IgD-negative memory B cell (primary cell): Measurements from ENCODE around the gene CCDC91. TPM values are rescaled to one million over a fixed set of nuclear protein-coding genes. Genes with fewer than 3 reads are reported as not detected.
"Not testable (repeated sequence)": the region's sequence is repeated elsewhere in the genome, so short reads cannot be mapped to it uniquely, and the experiment has no call there.

ENCODE experiments used
- H3K27ac Mint-ChIP-seq, 3 donors: one replicate each; pipeline ENCODE4 v1.8.0; 2020 to 2022; ENCODE audit warnings: mild to moderate bottlenecking in 3 of 3, mixed read lengths in 3 of 3, moderate library complexity in 1 of 3
- H3K27me3 Mint-ChIP-seq: one replicate; pipeline ENCODE4 v1.8.0; 2021; ENCODE audit warnings: mixed read lengths
- H3K36me3 Mint-ChIP-seq: one replicate; pipeline ENCODE4 v1.8.0; 2020; ENCODE audit warnings: mild to moderate bottlenecking, mixed read lengths
- H3K4me1 Mint-ChIP-seq, 3 donors: one replicate each; pipeline ENCODE4 v1.8.0; 2020 to 2022; ENCODE audit warnings: mixed read lengths in 3 of 3, mild to moderate bottlenecking in 1 of 3
- H3K4me3 Mint-ChIP-seq, 4 donors: one replicate each; pipeline ENCODE4 v1.8.0; 2020 to 2022; ENCODE audit warnings: mild to moderate bottlenecking in 4 of 4, mixed read lengths in 4 of 4, moderate library complexity in 3 of 4
- H3K9me3 Mint-ChIP-seq, 3 donors: one replicate each; pipeline ENCODE4 v1.8.0; 2020 to 2021; ENCODE audit warnings: mixed read lengths in 3 of 3, mild to moderate bottlenecking in 1 of 3
- polyA plus RNA-seq: library from polyadenylated mRNA; unstranded; fragments of 300-500 nt; fragmentation: Illumina TruSeq; gene quantifications from one replicate; pipeline ENCODE4 v1.2.3, GENCODE V29; 2021

Gene CCDC91
- polyA plus RNA-seq, 1 donor from 2014 or later = 67.5 TPM

DNA sequence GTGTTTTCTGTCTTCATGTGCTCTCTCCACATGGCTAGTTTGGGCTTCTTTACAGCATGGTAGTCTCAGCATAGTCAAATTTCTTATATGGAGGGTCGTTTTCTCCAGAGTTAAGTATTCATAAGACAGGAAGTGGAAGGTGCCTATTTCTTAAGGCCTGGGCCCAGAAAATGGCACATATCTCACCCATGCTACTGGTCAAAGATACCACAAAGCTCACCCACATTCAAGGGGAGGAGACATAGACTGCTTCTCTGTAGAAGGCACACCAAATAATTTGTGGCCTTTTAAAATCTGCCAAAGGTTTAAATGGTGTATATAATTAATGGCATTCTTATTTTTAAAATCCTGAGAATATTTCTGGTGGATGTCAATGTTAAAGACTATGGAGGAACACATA, 44.8 kb downstream of the CCDC91 start:
- H3K36me3 Mint-ChIP-seq = peaks cover 9% of the 10 kb centered on the region
- no peaks in the 10 kb centered on the region for H3K9me3 Mint-ChIP-seq
- peaks cover 3 to 14% (median 8%) of the 10 kb centered on the region in 3 donors for H3K4me1 Mint-ChIP-seq
- H3K27me3 Mint-ChIP-seq = no peaks in the 10 kb centered on the region
- no peak overlapping the region for H3K27ac Mint-ChIP-seq
- H3K4me3 Mint-ChIP-seq = no peak overlapping the region

DNA sequence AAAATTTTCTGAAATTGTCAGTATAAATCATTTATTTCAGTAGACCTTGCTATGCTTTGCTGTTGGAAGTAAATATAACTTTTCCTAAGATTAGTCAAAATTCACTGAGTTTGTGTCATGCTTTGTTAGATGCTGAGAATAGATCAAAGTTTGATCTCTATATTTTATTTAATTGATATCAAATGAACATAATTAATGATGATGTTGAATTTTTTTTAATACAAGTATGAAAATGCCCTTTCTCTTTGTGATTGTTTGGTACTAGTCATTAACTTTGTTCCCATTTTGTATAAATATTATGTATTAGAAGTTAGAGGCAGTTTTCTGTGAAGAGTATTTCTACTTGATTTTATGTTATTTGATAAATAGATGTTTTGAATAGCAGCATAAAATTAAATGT, 45.7 kb downstream of the CCDC91 start:
- Mint-ChIP-seq H3K4me1 (peaks cover 0 to 12% (median 6%) of the 10 kb centered on the region in 3 donors), H3K27me3 (no peaks in the 10 kb centered on the region), H3K4me3 (no peak overlapping the region), H3K27ac (no peak overlapping the region), H3K9me3 (no peaks in the 10 kb centered on the region), H3K36me3 (peaks cover 5% of the 10 kb centered on the region)

DNA sequence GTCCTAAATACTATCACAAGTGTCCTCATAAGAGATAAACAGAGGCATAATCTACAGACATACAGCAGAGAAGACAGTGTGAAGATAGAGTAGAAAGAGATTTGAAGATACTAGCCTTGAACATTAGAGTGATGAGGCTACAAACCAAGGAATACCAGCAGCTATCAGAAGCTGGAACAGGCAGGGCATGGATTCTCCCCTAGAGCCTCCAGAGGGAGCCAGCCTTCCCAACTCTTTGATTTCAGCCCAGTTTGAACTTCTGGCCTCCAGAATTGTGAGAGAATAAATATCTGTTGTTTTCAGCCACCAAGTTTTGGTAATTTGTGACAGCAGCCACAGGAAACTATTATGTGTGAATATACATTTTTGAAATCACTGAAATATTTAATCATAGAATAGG, 47.2 kb downstream of the CCDC91 start:
- Mint-ChIP-seq H3K27me3 (no peaks in the 10 kb centered on the region), H3K4me3 (peak overlapping the region in 1 of 4 donors; percentile 38), H3K27ac (no peak overlapping the region), H3K36me3 (peaks cover 7% of the 10 kb centered on the region), H3K9me3 (no peaks in the 10 kb centered on the region), H3K4me1 (peaks cover 0 to 9% (median 6%) of the 10 kb centered on the region in 3 donors)

DNA sequence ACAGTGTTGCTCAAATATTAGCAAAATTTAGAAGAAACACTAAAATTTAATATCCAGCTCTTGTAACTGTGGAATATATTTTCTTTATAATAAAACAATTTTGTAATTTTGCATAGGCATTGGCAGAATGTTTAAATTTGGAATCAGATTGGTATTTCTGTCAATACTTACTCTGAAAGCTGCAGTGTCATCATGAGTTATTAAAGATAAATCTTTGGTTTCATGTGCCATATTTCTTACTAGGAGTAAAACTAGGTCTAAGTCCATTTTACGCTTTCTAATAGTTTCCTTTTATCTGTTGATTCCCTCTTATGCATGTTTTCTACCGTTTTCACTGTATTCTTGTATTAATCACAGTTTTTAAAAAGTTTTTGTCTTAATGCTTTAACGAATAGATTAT, 49.7 kb downstream of the CCDC91 start:
- peaks cover 6% of the 10 kb centered on the region for H3K36me3 Mint-ChIP-seq
- no peak overlapping the region for H3K4me3 Mint-ChIP-seq
- H3K9me3 Mint-ChIP-seq = no peaks in the 10 kb centered on the region

DNA sequence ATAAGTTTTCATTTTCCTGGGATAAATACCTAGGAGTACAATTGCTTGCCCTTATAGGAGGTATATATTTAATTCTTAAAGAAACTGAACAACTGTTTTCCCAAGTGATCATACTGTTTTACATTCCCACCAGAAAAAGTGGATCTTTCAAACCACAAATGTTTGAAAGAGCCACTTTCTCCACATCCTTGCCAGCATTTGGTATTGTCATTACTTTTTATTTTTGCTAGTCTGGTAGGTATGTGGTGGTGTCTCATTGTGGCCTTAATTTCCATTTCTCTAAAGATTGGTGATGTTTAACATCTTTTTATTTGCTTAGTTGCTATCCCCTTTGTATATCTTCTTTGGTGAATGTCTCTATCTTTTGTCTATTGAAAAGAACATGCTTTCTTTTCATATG, 50.6 kb downstream of the CCDC91 start:
- Mint-ChIP-seq H3K36me3 (peaks cover 6% of the 10 kb centered on the region), H3K9me3 (no peaks in the 10 kb centered on the region), H3K27me3 (no peaks in the 10 kb centered on the region), H3K4me1 (peaks cover 3 to 6% (median 5%) of the 10 kb centered on the region in 3 donors), H3K27ac (no peak overlapping the region), H3K4me3 (no peak overlapping the region)

More for the DNA sequence above, 49.7 kb downstream of the CCDC91 start:
- peaks cover 5 to 8% (median 7%) of the 10 kb centered on the region in 3 donors for H3K4me1 Mint-ChIP-seq
- no peaks in the 10 kb centered on the region for H3K27me3 Mint-ChIP-seq
- H3K27ac Mint-ChIP-seq = no peak overlapping the region

DNA sequence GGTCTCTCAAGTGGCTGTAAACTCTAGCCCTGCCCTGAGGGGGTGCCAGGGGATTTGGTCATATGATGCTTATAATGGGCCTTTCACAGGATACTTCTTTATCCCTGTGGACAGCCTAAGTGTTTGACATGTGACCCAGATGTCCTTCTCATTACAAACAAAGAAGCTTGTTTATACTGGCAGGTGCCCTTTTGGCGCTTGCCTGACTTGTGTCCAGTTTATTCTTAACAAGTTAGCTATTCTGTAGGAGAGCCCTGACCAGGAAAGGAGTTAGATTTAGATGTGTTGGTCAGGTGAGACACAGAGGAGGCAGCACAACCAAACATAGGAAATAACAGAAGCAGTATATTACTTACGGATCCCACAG, 51.9 kb downstream of the CCDC91 start:
- Mint-ChIP-seq H3K27ac (no peak overlapping the region), H3K4me3 (peak overlapping the region in 1 of 4 donors; percentile 58), H3K27me3 (no peaks in the 10 kb centered on the region), H3K4me1 (peaks cover 9 to 13% (median 13%) of the 10 kb centered on the region in 3 donors), H3K36me3 (peaks cover 7% of the 10 kb centered on the region), H3K9me3 (no peaks in the 10 kb centered on the region)

DNA sequence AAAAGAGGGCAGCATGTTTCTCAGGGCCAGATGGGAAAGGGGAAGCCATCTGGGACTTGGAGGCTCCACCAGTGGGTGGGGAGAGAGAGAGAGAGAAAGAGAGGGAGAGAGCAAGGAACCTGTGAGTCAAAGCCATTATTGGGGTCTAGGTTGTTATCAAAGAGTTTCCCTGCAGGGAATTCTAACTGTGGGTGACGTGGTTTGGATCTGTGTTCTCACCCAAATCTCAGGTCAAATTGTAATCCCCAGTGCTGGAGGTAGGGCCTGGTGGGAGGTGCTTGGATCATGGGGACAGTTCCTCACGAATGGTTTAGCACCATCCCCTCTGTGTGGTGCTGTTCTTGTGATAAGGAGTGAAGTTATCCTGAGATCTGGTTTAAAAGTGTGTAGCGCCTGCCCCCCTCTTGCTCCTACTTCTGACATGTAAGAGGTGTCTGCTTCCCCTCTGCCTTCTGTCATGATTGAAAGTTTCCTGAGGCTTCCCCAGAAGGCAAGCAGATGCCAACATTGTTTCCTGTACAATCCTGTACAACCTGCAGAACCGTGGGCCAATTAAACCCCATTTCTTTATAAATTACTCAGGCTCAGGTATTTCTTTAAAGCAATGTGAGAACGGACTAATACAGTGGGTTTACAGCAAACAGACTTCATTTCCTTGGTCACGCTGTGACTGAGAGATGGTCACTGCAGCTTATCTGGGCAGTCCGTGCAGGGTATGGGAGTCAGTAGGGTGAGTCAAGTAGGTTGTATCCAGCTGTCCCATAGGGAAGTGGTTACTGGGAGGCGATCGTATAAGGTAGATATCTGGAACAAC, 52.4 kb downstream of the CCDC91 start:
- H3K4me3 Mint-ChIP-seq = peak overlapping the region in 1 of 4 donors; percentile 58
- no peaks in the 10 kb centered on the region for H3K27me3 Mint-ChIP-seq
- no peak overlapping the region for H3K27ac Mint-ChIP-seq
- peaks cover 7% of the 10 kb centered on the region for H3K36me3 Mint-ChIP-seq
- H3K4me1 Mint-ChIP-seq = peaks cover 13 to 15% (median 15%) of the 10 kb centered on the region in 3 donors
- H3K9me3 Mint-ChIP-seq = no peaks in the 10 kb centered on the region

DNA sequence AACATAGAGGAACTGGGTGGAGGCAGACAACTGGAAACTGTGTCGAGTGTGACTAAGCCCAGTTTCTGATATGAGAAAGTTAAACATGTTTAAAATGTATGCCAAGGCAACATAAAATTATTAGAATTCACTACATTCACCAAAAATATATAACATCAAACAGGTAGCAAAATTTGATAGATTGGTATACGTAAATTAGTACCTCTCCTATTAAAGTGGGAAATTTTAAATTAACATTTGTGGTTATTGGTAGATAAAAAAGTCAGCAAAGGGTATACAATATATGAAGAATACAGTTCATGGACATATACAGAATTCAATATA, 53.0 kb downstream of the CCDC91 start:
- peaks cover 18 to 21% (median 19%) of the 10 kb centered on the region in 3 donors for H3K4me1 Mint-ChIP-seq
- peaks cover 7% of the 10 kb centered on the region for H3K36me3 Mint-ChIP-seq
- no peaks in the 10 kb centered on the region for H3K9me3 Mint-ChIP-seq
- H3K27me3 Mint-ChIP-seq = no peaks in the 10 kb centered on the region
- H3K27ac Mint-ChIP-seq = no peak overlapping the region
- H3K4me3 Mint-ChIP-seq = no peak overlapping the region

DNA sequence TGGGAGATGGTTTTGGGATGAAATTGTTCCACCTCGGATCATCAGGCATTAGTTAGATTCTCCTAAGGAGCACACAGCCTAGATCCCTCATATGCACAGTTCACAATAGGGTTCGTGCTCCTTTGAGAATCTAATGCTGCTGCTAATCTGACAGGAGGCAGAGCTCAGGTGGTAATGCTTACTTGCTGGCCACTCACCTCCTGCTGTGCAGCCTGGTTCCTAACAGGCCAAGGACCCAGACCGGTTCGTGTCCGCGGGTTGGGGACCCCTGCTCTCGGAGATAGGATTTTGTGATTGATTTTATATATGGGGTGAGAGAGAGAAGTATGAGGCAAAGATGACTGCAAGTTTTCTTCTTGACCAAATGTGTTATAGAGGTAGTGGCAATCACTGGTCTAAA, 57.5 kb downstream of the CCDC91 start:
- Mint-ChIP-seq H3K9me3 (no peaks in the 10 kb centered on the region), H3K4me1 (peaks cover 47 to 60% (median 53%) of the 10 kb centered on the region in 3 donors), H3K27me3 (no peaks in the 10 kb centered on the region), H3K4me3 (peak overlapping the region in 1 of 4 donors; percentile 21), H3K27ac (no peak overlapping the region), H3K36me3 (peaks cover 6% of the 10 kb centered on the region)

DNA sequence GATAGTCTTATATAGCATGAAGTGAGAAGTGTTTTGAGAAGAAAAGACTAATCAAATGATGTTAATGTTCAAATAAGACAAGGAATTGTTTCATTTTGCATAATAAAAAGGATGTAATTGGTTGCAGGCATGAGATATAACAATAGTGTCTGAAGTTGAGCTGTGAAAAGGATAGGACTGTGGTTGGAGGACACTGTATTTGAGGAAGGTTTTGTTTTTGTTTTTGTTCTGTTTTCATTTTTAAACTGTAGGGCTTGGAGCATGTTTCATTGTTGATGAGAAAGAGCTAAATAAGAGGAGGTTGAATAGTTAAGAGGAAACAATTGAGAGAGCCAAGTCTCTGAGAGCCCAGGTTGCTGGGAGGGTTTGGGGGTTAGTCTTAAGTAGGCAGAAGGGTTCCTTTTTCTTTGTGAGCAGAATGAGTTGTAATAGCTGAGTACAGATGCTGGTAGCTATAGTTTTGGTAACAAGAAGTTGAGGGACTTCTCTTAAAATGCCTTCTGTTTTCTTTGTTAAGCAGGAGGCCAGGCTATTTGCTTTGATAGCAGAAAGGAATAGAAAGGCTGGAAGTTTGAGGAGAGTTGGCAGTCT, 58.4 kb downstream of the CCDC91 start:
- Mint-ChIP-seq H3K9me3 (no peaks in the 10 kb centered on the region), H3K36me3 (peaks cover 6% of the 10 kb centered on the region), H3K4me1 (peaks cover 55 to 64% (median 60%) of the 10 kb centered on the region in 3 donors), H3K4me3 (peak overlapping the region in 1 of 4 donors; percentile 53), H3K27me3 (no peaks in the 10 kb centered on the region), H3K27ac (peak overlapping the region in 2 of 3 donors; percentile 19 to 38)

DNA sequence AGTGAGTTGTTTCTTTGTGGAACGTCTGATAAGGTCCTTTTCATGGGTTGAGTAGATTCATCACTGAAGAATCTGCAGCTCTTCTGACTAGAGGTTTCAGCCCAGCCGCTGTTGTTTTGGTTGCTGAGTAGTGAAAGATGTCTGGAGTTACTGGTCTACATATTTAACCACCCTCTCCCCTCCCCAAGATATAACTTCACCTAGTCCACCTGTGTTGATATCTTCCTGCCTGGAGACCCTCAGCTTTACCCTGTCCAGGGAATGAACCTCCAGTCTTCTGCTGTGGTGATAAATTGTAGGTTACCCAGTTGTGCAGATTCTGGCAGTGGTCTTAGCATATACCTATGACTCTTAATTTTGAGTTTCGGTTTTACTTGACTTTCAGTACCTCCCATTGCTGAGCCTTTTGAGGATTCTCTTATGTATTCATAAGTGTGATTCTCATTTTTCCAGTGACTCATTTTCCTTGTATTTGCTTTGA, 62.9 kb downstream of the CCDC91 start:
- peaks cover 3% of the 10 kb centered on the region for H3K36me3 Mint-ChIP-seq
- H3K4me3 Mint-ChIP-seq = peak overlapping the region in 2 of 4 donors; percentile 70 to 89
- H3K27me3 Mint-ChIP-seq = no peaks in the 10 kb centered on the region
- peaks cover 41 to 53% (median 50%) of the 10 kb centered on the region in 3 donors for H3K4me1 Mint-ChIP-seq
- H3K9me3 Mint-ChIP-seq = no peaks in the 10 kb centered on the region
- peak overlapping the region in 2 of 3 donors; percentile 29 to 43 for H3K27ac Mint-ChIP-seq

DNA sequence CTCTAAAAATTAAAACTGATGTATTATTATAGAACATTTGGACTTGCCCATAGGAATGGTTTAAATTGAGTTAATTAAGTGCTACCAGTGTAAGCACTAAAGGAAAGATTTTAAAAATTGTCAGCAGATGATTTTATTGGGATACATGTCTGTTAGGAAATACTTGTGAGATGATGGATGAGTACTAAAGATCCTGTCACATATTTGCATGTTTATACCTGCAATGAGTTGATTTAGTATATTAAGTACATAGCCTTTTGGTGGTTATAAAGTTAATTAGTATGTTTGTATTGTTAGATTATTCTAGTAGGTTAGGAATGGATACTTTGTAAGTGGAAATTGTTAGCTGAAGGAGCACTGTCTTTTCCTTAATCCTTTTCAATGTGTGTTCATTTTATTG, 67.2 kb downstream of the CCDC91 start:
- H3K4me1 Mint-ChIP-seq = peaks cover 15 to 19% (median 16%) of the 10 kb centered on the region in 3 donors
- H3K36me3 Mint-ChIP-seq = peaks cover 10% of the 10 kb centered on the region
- H3K4me3 Mint-ChIP-seq = no peak overlapping the region
- H3K9me3 Mint-ChIP-seq = peaks cover 0 to 2% (median 0%) of the 10 kb centered on the region in 3 donors
- no peaks in the 10 kb centered on the region for H3K27me3 Mint-ChIP-seq
- no peak overlapping the region for H3K27ac Mint-ChIP-seq

DNA sequence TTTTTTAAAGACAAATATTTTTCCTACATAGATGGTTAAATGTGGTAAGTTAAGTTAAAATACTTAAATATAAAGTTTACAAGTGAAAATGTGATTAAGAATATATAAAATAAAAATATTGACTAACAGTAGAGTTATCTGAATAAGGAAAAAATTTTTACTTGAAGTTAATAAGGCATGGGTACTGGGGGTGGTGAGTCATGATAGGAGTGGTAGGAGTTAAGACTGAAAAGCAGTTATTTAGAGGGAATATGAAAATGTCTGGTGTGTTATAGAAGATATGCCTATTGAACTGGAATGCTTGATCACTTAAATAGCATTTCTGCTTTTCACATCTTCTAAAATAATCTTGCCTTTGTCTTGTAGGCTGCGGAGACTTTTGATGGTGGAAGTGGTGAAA, 68.7 kb downstream of the CCDC91 start:
- peaks cover 0 to 4% (median under 1%) of the 10 kb centered on the region in 3 donors for H3K4me1 Mint-ChIP-seq
- H3K27me3 Mint-ChIP-seq = no peaks in the 10 kb centered on the region
- H3K9me3 Mint-ChIP-seq = peaks cover 0 to 2% (median 0%) of the 10 kb centered on the region in 3 donors
- H3K27ac Mint-ChIP-seq = no peak overlapping the region
- peaks cover 7% of the 10 kb centered on the region for H3K36me3 Mint-ChIP-seq
- H3K4me3 Mint-ChIP-seq = no peak overlapping the region

DNA sequence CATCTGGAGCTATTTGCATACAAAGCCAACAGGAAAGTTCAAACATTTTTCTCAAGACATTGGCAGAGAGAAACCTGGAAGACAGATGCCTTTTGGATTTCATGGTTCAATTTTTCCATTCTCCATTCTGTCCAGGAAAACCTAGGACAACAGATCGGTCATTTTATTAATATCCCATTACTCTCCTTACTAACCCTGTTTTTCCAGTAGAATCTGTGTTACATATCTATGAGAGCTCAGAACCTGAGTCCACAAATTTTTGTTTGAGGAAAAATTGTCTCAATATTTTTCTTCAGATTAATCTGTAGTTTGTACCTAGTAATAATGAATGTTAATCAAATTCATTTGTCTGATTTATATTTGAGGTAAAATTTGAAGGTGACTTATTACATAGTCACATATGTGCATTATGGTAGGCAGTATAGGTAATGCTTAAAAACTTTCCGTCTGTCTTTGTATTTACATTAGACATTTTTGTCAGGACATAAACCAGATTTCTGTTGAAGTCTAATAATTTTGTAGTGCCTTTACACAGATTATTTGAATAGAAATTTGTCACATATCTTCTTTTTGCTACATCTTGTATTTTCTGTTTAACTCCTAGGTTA, 75.3 kb downstream of the CCDC91 start:
- Mint-ChIP-seq H3K27me3 (no peaks in the 10 kb centered on the region), H3K9me3 (peaks cover 0 to 7% (median 6%) of the 10 kb centered on the region in 3 donors), H3K4me3 (no peak overlapping the region), H3K4me1 (peaks cover 0 to 1% (median 0%) of the 10 kb centered on the region in 3 donors), H3K36me3 (peaks cover 6% of the 10 kb centered on the region), H3K27ac (no peak overlapping the region)

DNA sequence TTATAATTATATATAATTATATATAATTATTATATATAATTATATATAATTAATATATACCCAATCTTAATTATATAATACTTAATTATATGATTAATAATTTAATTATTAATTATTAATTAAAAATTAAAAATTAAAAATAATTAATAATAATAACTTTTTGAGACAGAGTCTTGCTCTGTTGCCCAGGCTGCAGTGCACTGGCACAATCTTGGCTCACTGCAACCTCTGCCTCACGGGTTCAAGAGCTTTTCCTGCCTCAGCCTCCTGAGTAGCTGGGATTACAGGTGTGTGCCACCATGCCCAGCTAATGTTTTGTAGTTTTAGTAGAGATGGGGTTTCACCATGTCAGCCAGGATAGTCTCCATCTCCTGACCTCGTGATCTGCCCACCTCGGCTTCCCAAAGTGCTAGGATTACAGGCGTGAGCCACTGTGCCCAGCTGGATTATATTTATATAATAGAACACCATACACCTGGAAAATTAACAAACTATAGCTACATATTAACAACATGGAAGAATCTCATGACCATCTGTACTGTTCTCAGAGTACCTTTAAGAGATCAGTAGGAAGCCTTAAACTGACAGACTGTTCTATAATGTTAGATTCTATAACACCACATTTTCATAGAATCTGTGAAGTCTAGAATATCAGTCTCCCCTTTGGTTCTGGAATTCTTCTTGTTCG, 77.8 kb downstream of the CCDC91 start:
- Mint-ChIP-seq H3K36me3 (peaks cover 19% of the 10 kb centered on the region), H3K9me3 (peaks cover 0 to 20% (median 11%) of the 10 kb centered on the region in 3 donors)
- H3K4me1 Mint-ChIP-seq, H3K27me3 Mint-ChIP-seq, H3K27ac Mint-ChIP-seq, H3K4me3 Mint-ChIP-seq: not testable (repeated sequence)
